GM12801 (cell line): ENCODE data around the gene DDO.

Experiments
- TF ChIP-seq, protein P1 (sequence below): IDR thresholded peaks from one replicate; pipeline ENCODE4 v1.5.1; 2011; ENCODE audit warnings: control low read depth; ENCODE audit not compliant: insufficient read length; ENCODE audit errors: extremely low read depth

The DDO gene

DNA sequence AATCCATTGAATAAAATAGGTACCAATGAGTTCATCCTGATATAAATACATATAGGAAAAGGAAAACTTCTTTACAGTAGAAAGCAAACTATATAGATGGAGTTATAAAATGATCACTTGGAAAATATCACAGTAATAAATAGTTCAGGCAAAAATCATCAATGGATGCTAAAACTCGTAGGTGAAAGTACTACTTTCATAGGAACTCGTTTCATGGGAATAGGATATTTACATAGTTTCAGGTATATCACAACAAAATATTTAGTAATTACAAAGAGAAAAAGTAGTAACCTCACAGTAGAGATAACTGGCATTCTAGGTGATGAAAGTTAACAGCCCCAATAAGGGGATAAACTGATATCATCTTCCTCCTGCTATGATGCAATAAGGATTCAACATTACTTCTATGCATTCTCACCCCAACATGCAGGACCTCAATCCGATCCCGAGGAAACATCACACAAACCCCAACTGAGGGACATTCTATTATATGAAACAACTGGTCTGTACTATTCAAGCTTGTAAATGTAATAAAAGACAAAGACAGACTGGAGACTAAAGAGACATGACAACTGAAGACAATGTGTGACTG, 13.7 kb downstream of the DDO start:
- TF ChIP-seq, protein P1, sequence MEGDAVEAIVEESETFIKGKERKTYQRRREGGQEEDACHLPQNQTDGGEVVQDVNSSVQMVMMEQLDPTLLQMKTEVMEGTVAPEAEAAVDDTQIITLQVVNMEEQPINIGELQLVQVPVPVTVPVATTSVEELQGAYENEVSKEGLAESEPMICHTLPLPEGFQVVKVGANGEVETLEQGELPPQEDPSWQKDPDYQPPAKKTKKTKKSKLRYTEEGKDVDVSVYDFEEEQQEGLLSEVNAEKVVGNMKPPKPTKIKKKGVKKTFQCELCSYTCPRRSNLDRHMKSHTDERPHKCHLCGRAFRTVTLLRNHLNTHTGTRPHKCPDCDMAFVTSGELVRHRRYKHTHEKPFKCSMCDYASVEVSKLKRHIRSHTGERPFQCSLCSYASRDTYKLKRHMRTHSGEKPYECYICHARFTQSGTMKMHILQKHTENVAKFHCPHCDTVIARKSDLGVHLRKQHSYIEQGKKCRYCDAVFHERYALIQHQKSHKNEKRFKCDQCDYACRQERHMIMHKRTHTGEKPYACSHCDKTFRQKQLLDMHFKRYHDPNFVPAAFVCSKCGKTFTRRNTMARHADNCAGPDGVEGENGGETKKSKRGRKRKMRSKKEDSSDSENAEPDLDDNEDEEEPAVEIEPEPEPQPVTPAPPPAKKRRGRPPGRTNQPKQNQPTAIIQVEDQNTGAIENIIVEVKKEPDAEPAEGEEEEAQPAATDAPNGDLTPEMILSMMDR, result no peak

DNA sequence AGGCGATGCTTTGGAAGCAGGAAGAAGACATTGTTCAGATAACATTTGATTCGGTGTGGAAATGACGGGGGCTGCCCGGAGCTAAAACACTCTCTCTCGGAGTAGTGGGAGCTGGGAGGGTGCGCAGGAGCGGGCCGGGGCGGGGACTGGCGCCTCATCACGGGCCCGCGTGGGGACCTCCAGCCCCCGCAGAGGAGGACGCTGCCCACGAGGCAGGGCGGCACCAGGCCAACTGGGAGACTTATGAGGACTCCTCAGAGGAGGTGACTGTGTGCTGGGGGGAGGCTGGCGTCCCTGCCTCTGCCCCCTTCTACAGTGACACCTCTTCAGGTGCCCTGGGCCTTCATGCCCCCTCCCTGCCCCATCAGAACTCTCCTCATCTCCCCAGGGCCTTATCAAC, 15.2 kb downstream of the DDO start:
- TF ChIP-seq, protein P1, result no peak

DNA sequence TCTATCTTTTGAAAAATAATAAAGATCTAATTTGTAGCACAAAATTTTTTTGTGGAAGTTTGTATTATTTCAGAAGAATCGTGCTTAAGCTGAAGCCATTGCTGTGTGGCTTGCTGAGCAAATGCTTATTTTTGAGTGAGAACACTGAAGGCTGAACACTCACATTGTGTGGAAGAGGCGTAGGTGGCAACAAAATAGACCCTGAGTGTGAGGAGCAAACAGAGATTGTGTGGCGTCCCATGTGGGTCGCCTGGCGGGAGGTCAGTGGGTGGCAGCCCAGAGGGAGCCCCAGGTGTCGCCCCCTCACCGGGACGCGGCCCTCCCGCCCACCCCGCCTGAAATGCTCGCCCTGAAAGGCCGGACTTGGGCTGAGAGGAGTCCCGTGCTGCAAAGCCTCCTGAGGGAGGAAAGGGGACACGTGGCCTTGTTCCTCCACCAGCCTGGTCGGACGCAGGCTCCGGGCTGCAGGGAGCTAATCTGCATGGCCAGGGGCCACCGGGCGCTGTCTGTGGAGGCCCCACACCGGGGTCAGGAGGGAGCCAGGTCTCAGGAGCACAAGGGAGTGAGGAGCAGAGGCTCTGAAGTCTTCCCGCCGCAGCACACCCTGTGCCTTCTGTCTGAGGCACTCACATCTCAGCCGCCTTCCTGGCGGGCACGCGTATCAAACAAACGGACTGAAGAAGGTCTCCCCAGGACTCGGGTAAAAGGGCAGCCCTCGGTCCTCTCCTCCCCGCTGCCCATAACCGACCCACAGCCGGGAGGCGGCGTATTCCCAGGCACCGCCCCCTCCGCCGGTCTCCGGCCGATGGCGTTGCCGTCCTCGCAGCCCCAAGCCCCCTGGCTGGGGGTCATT, 15.9 kb downstream of the DDO start:
- TF ChIP-seq, protein P1, result no peak

DNA sequence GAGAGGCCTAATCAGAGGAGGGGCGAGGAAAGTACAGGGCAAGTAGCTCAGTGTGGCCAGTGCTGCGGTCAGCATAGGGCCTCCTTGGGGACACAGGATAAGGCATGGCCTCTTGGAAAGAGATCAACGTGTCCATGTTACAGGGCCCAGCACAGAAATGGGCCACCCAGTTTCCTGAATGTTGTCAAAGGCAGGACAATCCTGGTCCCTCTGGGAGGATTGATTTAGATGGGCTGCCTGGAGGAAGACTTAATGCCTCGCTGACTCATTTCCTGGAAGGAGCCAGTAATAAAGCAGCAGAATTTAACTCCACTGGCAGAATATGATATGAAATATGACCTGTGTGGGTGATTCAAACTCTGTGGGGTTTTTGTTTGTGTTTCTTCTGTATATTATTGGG, 16.6 kb downstream of the DDO start:
- TF ChIP-seq, protein P1, result no peak

DNA sequence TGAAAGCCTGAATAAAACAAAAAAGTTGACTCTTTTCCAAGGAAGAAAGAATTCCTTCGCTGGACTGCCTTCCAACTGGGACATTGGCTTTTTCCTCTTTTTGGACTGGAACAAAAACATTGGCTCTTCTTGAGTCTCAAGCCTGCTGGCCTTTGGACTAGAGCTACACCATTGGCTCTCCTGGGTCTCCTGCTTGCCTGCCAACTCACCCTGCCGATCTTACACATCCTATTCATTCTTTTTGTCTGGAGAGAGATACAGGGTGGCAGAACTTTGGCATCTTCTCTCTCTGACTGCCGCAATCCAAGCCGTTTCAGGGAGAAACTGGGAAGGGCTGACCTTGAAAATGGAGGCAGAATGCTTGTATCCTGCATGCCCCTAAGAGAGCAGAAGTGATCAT, 20.2 kb downstream of the DDO start:
- TF ChIP-seq, protein P1, result no peak

DNA sequence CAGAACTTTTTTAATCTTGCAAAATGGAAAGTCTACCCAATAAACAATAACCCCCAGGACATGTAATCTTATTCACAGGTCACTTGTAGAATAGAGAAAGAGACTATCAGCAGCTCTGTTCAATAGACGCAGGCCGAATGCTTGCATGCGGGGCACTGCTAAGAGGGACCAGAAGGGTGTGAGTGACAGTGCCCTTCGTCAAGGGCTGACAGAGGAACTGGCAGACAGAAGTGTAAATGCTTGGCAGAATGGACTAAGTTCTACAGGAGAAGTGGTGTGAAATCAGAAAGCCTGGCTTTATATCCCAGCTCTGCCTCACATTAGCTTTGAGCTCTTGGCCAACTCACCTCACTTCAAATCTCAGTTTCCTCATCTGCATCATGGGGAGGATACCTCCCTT, 21.0 kb downstream of the DDO start:
- TF ChIP-seq, protein P1, result no peak

DNA sequence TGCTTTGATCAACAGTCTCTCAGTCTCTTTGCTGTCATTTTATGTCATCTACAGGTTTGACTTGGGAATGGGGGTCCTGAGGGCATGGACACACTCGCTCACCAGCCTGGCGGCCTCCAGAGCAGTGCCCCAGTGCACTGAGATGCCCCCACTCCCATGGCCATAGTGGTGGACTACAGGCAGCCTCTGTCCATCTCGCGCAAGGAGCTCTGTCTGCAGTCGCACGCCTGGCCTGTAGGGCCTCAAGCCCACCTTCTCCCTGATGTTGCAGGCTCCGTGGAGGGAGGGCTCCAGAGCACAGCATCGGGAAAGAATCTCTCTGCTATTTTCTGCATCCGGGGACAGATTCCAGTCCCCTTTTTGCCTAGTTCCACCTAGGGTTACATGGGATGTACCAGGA, 22.6 kb downstream of the DDO start:
- TF ChIP-seq, protein P1, result no peak
